Endodermal cell (in vitro differentiated cells): ENCODE results near the gene ZEB2. TPM values are rescaled to one million over a fixed set of nuclear protein-coding genes. Genes with fewer than 3 reads are reported as not detected.
A peak's percentile ranks its signal among the peaks of the same experiment; 100 is the strongest.

ENCODE experiments used
- DNase-seq: peaks from one replicate; pipeline ENCODE4 v3.0.0-alpha.2; 2017
- H3K27ac ChIP-seq: 2 replicates; pipeline ENCODE4 v1.5.1; 2013; ENCODE audit warnings: mild to moderate bottlenecking, low read depth, low read length, moderate library complexity
- H3K27me3 ChIP-seq: 2 replicates; pipeline ENCODE4 v1.6.1; 2013; ENCODE audit warnings: mild to moderate bottlenecking, low read length, moderate library complexity; ENCODE audit not compliant: insufficient read depth, control insufficient read depth, poor library complexity, severe bottlenecking
- H3K36me3 ChIP-seq: 2 replicates; pipeline ENCODE4 v1.7.0; 2013; ENCODE audit warnings: mild to moderate bottlenecking, low read length, moderate library complexity; ENCODE audit not compliant: control insufficient read depth, insufficient read depth
- H3K4me1 ChIP-seq: one replicate; pipeline ENCODE4 v1.7.0; 2013; ENCODE audit warnings: low read length; ENCODE audit not compliant: control insufficient read depth, insufficient read depth
- H3K4me3 ChIP-seq: 2 replicates; pipeline ENCODE4 v1.5.1; 2013; ENCODE audit warnings: mild to moderate bottlenecking, low read length, moderate library complexity
- H3K9ac ChIP-seq: 2 replicates; pipeline ENCODE4 v1.6.1; 2013; ENCODE audit warnings: mild to moderate bottlenecking, low read length, moderate library complexity; ENCODE audit not compliant: poor library complexity, severe bottlenecking; ENCODE audit errors: extremely low read depth
- H3K9me3 ChIP-seq: 2 replicates; pipeline ENCODE4 v1.6.1; 2013; ENCODE audit warnings: mild to moderate bottlenecking, low read length, moderate library complexity; ENCODE audit not compliant: control insufficient read depth
- H3K27ac Mint-ChIP-seq: 2 replicates; pipeline ENCODE4 v1.8.0; 2020; ENCODE audit warnings: mixed read lengths
- H3K27me3 Mint-ChIP-seq: 2 replicates; pipeline ENCODE4 v1.8.0; 2021; ENCODE audit warnings: mild to moderate bottlenecking, mixed read lengths; ENCODE audit not compliant: insufficient read depth
- H3K36me3 Mint-ChIP-seq: 2 replicates; pipeline ENCODE4 v1.8.0; 2020; ENCODE audit warnings: low read depth, mixed read lengths
- H3K4me1 Mint-ChIP-seq: 2 replicates; pipeline ENCODE4 v1.8.0; 2020; ENCODE audit warnings: mixed read lengths
- H3K4me3 Mint-ChIP-seq: 2 replicates; pipeline ENCODE4 v1.8.0; 2020; ENCODE audit warnings: mild to moderate bottlenecking, moderate library complexity, mixed read lengths
- H3K9me3 Mint-ChIP-seq: 2 replicates; pipeline ENCODE4 v1.8.0; 2020; ENCODE audit warnings: mild to moderate bottlenecking, mixed read lengths
- CTCF ChIP-seq: fragments of 200-600 bp; sonication (generic); conservative IDR thresholded peaks from 2 replicates; pipeline ENCODE4 v1.5.0; 2021; ENCODE audit warnings: antibody characterized with exemption, mild to moderate bottlenecking
- WGBS, 2 experiments: methylation state at CpG; one replicate each; pipeline versions ENCODE4 v1.1.5 to v1.1.7; 2013; ENCODE audit warnings: missing lambda C conversion rate in 2 of 2, mixed read lengths in 1 of 2; ENCODE audit not compliant: insufficient coverage in 1 of 2, insufficient read length in 1 of 2; 5-methylcytosine and 5-hydroxymethylcytosine counted together
- total RNA-seq, 2 donors: library from RNA; stranded (reverse); fragmentation: NEBNext Ultra II Directional in 1 of 2; extraction: Animal tissue kit (Norgen Biotek cat#: 25700) in 1 of 2; gene quantifications; 2 replicates in 1 of 2; 3 replicates in 1 of 2; pipeline ENCODE4 v1.2.1, GENCODE V29; 2021

ZEB2 gene
- total RNA-seq, 2 donors from 2014 or later = 0.29 to 0.31 TPM

GRCh38 chr2:144434425-144435222, 85.3 kb downstream of the ZEB2 start:
- Histone ChIP-seq H3K4me3 (no peak overlapping the region), H3K4me1 (peaks cover 9% of the 10 kb centered on the region), H3K27ac (no peak overlapping the region), H3K27me3 (no peaks in the 10 kb centered on the region), H3K9me3 (no peaks in the 10 kb centered on the region), H3K9ac (no peak overlapping the region), H3K36me3 (no peaks in the 10 kb centered on the region)
- no peaks in the 10 kb centered on the region for H3K9me3 Mint-ChIP-seq
- no peaks in the 10 kb centered on the region for H3K36me3 Mint-ChIP-seq
- H3K4me3 Mint-ChIP-seq = no peak overlapping the region
- TF ChIP-seq CTCF = no peak
- peaks cover 25% of the 10 kb centered on the region for H3K4me1 Mint-ChIP-seq
- H3K27me3 Mint-ChIP-seq = no peaks in the 10 kb centered on the region
- no peak overlapping the region for H3K27ac Mint-ChIP-seq
- no peak for DNase-seq
- WGBS, 2 experiments = 90 to 91% methylated on average over 2 to 4 of the region's 4 CpGs

- H3K9me3 ChIP-seq = no peaks in the 10 kb centered on the region
- Mint-ChIP-seq H3K36me3 (no peaks in the 10 kb centered on the region), H3K27ac (no peak overlapping the region), H3K27me3 (no peaks in the 10 kb centered on the region), H3K4me3 (no peak overlapping the region), H3K9me3 (no peaks in the 10 kb centered on the region), H3K4me1 (peaks cover 25% of the 10 kb centered on the region)
- H3K4me1 ChIP-seq = peaks cover 15% of the 10 kb centered on the region
- DNase-seq = no peak
- no peak overlapping the region for H3K9ac ChIP-seq
- no peak for TF ChIP-seq CTCF
- no peak overlapping the region for H3K4me3 ChIP-seq
- 83 to 88% methylated on average over 1 of the region's 1 CpG for WGBS, 2 experiments
- H3K27me3 ChIP-seq = no peaks in the 10 kb centered on the region
- no peak overlapping the region for H3K27ac ChIP-seq
- H3K36me3 ChIP-seq = no peaks in the 10 kb centered on the region
These were observed 87.0 kb downstream of the ZEB2 start for GRCh38 chr2:144432921-144433320.

- Mint-ChIP-seq H3K27me3 (no peaks in the 10 kb centered on the region), H3K9me3 (no peaks in the 10 kb centered on the region), H3K27ac (no peak overlapping the region), H3K4me3 (no peak overlapping the region), H3K36me3 (no peaks in the 10 kb centered on the region), H3K4me1 (peaks cover 23% of the 10 kb centered on the region)
- no peak for TF ChIP-seq CTCF
- H3K4me1 ChIP-seq = peaks cover 15% of the 10 kb centered on the region
- WGBS, 2 experiments = 86 to 89% methylated on average over 1 to 3 of the region's 3 CpGs
- no peak overlapping the region for H3K9ac ChIP-seq
- no peak for DNase-seq
- H3K9me3 ChIP-seq = no peaks in the 10 kb centered on the region
- H3K27ac ChIP-seq = peak overlapping the region; percentile 90
- no peaks in the 10 kb centered on the region for H3K27me3 ChIP-seq
- no peak overlapping the region for H3K4me3 ChIP-seq
- no peaks in the 10 kb centered on the region for H3K36me3 ChIP-seq
These were observed 87.9 kb downstream of the ZEB2 start for GRCh38 chr2:144431998-144432397.
